GM19438 (cell line): ENCODE results near the gene ATG14.

ENCODE experiments used
- ATAC-seq: cut with Tn5 transposase; IDR thresholded peaks from one replicate; pipeline ENCODE4 v1.9.1; 2021; ENCODE audit warnings: low read depth; ENCODE audit not compliant: unreplicated experiment

Gene ATG14

GRCh38 chr14:55323910-55324309 lies 87.7 kb downstream of the ATG14 start:
- no peak for ATAC-seq

- no peak for ATAC-seq
These were observed 92.9 kb downstream of the ATG14 start for GRCh38 chr14:55318694-55319093.

- ATAC-seq = no peak
These were observed 93.9 kb downstream of the ATG14 start for GRCh38 chr14:55317542-55318306.

- ATAC-seq = no peak
These were observed 95.1 kb downstream of the ATG14 start for GRCh38 chr14:55316564-55316963.
